H1 (cell line): Measurements from ENCODE around the gene APLP2.

Source experiments
- POLR2A ChIP-seq, 2 experiments: IDR thresholded peaks; 1 replicate in 1 of 2; 2 replicates in 1 of 2; pipeline ENCODE4 v1.6.1; 2011; ENCODE audit warnings: low read depth in 2 of 2, low read length in 2 of 2, mild to moderate bottlenecking in 2 of 2; ENCODE audit errors: control extremely low read depth in 1 of 2
- RAD21 ChIP-seq, 2 experiments: IDR thresholded peaks in 1 of 2; conservative IDR thresholded peaks in 1 of 2; 2 replicates each; pipeline ENCODE4 v1.6.1; 2011; ENCODE audit warnings: low read depth in 2 of 2, low read length in 2 of 2, improper control_type of control experiment in 1 of 2, inconsistent platforms in 1 of 2, mild to moderate bottlenecking in 1 of 2, moderate library complexity in 1 of 2
- RNF2 ChIP-seq: fragments of 200-900, 300-1000 bp; sonication (generic); IDR thresholded peaks from 2 replicates; pipeline ENCODE4 v1.7.1; 2016; ENCODE audit warnings: borderline replicate concordance, low read depth, mild to moderate bottlenecking, antibody characterized with exemption, low read length; ENCODE audit not compliant: poor library complexity, severe bottlenecking; ENCODE audit errors: missing control alignments
- TAF1 ChIP-seq: IDR thresholded peaks from 2 replicates; pipeline ENCODE4 v1.6.1; 2011; ENCODE audit warnings: mild to moderate bottlenecking, low read depth, low read length
- TF ChIP-seq, protein P1 (sequence below), 3 experiments: IDR thresholded peaks; 1 replicate in 2 of 3; 2 replicates in 1 of 3; pipeline versions ENCODE4 v1.5.1 to v1.6.1; 2011; ENCODE audit warnings: low read length in 3 of 3, mild to moderate bottlenecking in 3 of 3, inconsistent platforms in 2 of 3, low read depth in 1 of 3, moderate library complexity in 1 of 3; ENCODE audit not compliant: insufficient read depth in 1 of 3; ENCODE audit errors: control extremely low read depth in 1 of 3
- TF ChIP-seq, protein P2 (sequence below): IDR thresholded peaks from 2 replicates; pipeline ENCODE4 v1.6.1; 2011; ENCODE audit warnings: low read length, improper control_type of control experiment

DNA sequence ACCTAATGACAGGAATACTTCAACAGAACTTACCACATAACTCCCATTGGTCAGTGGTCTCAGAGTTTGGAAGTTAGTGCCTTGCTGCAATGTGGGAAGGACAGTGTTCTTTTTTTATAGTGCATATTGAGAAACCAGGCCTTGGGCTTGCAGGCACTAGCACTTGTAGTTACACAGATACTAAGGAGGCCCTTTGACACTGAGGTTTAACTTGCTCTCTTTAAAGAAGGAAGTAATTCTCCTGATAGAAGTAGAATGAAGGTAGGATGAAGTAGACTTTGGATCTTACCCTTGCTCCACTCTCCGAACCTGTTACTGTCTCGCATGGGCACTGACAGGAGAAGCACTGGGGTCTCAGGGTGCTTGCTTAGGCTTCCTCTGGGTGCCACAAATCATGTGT, 58.9 kb downstream of the APLP2 start:
- TF ChIP-seq, protein P1, sequence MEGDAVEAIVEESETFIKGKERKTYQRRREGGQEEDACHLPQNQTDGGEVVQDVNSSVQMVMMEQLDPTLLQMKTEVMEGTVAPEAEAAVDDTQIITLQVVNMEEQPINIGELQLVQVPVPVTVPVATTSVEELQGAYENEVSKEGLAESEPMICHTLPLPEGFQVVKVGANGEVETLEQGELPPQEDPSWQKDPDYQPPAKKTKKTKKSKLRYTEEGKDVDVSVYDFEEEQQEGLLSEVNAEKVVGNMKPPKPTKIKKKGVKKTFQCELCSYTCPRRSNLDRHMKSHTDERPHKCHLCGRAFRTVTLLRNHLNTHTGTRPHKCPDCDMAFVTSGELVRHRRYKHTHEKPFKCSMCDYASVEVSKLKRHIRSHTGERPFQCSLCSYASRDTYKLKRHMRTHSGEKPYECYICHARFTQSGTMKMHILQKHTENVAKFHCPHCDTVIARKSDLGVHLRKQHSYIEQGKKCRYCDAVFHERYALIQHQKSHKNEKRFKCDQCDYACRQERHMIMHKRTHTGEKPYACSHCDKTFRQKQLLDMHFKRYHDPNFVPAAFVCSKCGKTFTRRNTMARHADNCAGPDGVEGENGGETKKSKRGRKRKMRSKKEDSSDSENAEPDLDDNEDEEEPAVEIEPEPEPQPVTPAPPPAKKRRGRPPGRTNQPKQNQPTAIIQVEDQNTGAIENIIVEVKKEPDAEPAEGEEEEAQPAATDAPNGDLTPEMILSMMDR (IDR thresholded peaks at IDR 0.05; ENCODE audit: control extremely low read depth in 1 of 3, insufficient read depth in 1 of 3, low read depth in 1 of 3, low read length in 3 of 3), result no peak
- TF ChIP-seq, protein P2, sequence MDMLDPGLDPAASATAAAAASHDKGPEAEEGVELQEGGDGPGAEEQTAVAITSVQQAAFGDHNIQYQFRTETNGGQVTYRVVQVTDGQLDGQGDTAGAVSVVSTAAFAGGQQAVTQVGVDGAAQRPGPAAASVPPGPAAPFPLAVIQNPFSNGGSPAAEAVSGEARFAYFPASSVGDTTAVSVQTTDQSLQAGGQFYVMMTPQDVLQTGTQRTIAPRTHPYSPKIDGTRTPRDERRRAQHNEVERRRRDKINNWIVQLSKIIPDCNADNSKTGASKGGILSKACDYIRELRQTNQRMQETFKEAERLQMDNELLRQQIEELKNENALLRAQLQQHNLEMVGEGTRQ, result no peak
- TF ChIP-seq TAF1 (no peak), POLR2A (IDR thresholded peaks at IDR 0.05; ENCODE audit: control extremely low read depth in 1 of 2, low read depth in 2 of 2, low read length in 2 of 2) (no peak), RAD21 (IDR thresholded peaks at IDR 0.05 in 1 of 2, conservative IDR thresholded peaks at IDR 0.05 in 1 of 2; ENCODE audit: low read depth in 2 of 2, low read length in 2 of 2) (no peak), RNF2 (no peak)
